Right lobe of liver (tissue), 4 donors: ENCODE data around the gene AIG1.

Source experiments
- POLR2A ChIP-seq: fragments of 450-650 bp; IDR thresholded peaks from one replicate; pipeline ENCODE4 v1.6.1; 2017; ENCODE audit warnings: antibody characterized with exemption, mild to moderate bottlenecking
- TF ChIP-seq, protein P1 (sequence below), 4 donors: fragments of 200-600 bp in 3 of 4; fragments of 450-650 bp in 1 of 4; IDR thresholded peaks; one replicate each; pipeline versions ENCODE4 v1.5.1 to v1.8.0; 2016 to 2022; ENCODE audit warnings: antibody characterized with exemption in 4 of 4, mild to moderate bottlenecking in 2 of 4
- donor health status: DM: no; HTN: no; CAD: no.
- donor health status: DM: no; HTN: no; CAD: no.
- donor health status: DM: no; HTN: yes; CAD: no.

DNA sequence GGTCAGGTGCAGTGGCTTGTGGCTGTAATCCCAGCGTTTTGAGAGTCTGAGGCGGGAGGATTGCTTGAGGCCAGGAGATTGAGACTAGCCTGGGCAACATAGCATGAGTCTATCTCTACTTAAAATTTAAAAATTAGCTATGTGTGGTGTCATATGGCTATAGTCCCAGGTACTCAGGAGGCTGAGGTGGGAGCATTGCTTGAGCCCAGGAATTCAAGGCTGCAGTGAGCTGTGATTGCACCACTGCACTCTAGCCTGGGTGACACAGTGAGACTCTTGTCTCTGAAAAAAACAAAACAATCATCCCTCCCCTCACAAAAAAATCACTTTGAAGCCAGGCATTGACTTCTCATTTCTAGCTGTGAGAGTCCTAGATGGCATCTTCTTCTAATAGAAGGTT, 32.1 kb downstream of the AIG1 start:
- TF ChIP-seq, protein P1, sequence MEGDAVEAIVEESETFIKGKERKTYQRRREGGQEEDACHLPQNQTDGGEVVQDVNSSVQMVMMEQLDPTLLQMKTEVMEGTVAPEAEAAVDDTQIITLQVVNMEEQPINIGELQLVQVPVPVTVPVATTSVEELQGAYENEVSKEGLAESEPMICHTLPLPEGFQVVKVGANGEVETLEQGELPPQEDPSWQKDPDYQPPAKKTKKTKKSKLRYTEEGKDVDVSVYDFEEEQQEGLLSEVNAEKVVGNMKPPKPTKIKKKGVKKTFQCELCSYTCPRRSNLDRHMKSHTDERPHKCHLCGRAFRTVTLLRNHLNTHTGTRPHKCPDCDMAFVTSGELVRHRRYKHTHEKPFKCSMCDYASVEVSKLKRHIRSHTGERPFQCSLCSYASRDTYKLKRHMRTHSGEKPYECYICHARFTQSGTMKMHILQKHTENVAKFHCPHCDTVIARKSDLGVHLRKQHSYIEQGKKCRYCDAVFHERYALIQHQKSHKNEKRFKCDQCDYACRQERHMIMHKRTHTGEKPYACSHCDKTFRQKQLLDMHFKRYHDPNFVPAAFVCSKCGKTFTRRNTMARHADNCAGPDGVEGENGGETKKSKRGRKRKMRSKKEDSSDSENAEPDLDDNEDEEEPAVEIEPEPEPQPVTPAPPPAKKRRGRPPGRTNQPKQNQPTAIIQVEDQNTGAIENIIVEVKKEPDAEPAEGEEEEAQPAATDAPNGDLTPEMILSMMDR (IDR thresholded peaks at IDR 0.05), result no peak
- no peak for TF ChIP-seq POLR2A
